ENCODE data around the gene PTPN3.

Gene PTPN3

DNA sequence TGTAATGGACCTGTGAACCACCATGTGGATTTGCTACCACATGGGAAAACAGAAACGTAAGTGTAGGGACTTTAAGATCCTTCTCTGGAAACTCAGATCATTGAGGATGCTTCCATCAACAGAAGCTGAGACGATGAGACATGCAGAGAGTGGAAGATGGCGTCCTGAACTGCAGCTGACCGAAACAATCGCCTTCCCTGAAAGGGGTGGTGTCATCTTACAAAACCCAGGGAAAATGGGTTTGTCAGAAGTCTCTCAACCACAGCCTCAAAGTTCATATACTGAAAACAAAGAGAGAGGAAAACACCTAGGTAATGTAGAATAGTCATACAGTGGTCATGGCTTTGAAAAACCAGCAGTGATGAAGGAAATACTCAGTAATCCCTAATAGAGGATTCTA is 6.6 kb upstream of the PTPN3 start:
- no peak for DNase-seq

DNA sequence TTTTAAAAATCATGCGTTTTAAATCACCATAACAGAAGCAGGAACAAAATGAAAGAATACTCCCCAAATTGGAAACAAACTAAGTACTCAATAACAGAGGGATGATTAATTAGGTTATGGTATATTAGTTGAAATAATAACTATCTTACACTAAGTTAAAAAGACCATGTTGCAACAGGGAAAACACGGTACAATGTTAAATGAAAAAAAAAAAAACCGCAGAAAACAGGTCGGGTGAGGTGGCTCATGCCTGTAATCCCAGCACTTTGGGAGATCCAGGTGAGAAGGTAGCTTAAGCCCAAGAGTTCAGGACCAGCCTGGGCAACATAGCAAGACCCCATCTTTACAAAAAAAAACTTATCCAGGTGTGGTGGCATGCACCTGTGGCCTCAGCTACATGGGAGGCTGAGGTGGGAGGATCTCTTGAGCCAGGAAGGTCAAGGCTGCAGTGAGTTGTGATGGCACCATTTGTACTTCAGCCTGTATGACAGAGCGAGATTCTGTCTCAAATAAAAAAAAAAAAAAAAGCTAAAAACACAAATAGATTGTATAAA is 2.4 kb upstream of the PTPN3 start:
- DNase-seq, result no peak

DNA sequence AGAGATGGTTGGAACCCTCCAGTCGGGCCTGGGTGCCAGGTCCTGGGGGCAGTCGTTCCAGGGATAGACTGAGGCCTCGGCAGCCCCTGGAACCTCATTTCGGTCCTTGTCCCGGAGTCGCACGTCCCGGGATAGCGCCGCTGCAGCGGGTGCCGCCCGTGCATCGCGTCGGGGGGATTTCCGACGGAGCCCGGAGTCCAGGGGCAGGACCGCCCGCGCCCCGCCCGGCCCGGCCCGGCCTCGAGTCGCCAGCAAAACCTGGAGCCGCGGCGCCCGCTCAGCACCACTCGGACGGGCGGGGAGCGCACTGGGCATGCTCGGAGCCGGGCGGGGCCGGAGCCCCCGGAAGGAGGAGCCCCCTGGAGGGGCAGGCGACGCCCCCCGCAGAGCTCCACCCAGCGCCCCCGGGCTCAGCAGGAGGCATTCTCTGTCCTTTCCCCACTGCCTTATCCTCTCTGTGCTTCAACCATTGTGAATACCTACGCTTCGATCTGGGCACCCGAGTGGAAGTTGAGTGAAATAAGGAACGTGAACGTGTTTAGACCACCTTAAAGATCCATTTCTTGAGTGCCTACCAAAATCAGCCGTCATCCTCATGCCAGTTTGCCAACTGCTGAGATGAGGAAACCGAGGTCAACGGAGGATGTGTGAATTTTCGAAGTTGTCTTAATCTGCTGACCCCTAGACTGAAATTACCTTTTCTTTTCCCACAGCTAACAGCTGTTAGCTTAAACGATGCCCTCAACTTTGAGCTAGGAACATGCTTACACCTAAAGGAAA is 1.7 kb upstream of the PTPN3 start:
- peak; percentile 12 to 65 for DNase-seq

DNA sequence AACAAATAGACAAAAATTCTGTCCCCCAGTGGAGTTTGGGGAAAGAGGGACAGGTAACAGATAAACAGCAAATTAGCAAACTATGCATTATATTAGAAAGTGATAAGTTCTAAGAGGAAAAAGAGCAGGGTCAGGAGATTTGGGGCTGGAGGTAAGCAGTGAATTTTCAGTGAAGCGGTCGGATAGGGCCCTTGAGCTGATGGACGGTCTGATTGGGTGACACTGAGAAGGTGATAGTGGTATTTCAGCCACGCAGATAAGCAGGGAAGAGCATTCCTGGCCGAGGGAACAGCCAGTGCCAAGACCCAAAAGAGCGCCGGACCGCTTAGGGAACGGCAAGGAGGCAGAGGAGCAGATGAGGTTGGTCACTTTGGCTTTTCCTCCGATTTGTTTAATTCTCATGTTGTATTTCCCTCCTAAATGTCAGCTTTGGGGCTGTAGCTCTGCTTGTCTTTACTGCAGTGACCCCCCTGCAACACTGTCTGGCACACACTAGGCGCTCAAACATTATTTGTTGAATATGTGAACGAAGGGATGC is 1.1 kb upstream of the PTPN3 start:
- no peak for DNase-seq

DNA sequence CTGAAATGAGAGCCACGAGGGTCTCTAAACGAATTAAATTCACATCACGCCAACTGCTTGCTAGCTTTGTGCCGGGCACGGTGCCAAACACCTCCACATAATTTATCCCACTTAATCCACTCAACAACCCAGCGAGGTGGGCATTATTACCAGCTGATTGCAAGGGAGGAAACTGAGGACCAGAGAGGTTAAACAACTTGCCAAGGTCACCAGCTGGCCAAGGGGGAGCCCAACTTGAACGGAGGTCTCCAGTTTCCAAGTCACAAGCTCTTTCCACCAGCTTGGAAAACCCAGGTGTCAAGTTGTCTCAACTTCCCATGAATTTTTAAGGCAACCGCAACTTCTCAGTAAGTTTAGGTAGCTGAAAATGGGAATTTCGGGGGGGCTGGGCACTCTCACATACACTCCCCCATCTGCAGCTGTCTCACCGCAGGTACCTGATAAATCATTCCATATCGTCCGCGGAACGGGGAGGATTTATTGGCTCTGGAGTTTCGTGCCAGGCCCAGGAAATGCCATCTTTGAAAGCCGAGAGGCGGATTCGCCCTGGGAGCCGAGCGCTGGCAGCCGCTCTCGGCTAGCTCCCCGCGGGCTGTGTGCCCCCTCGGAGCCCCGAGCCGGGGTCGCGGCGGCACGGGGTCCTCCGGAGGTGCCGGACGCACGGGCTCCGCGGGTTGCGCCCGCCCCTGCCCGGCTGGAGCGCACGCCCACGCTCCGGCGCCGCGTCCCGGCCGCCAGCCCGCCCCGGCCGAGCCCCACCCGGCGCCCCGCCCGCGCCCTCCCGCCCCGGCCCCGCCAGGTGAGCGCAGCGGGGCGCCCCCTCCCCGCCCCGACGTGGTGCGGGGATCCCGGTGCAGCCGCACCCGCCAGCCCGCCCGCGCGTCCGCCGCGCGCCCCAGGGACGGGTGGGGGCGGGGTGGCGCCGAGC is 617 bp downstream of the PTPN3 start:
- DNase-seq, result no peak

GRCh38 chr9:109496841-109497225 is 1.3 kb downstream of the PTPN3 start:
- no peak for DNase-seq

- no peak for DNase-seq
These were observed 1.9 kb downstream of the PTPN3 start for GRCh38 chr9:109496218-109496617.

GRCh38 chr9:109493648-109494047 is 4.5 kb downstream of the PTPN3 start:
- no peak for DNase-seq

- DNase-seq, result no peak
These were observed 6.5 kb downstream of the PTPN3 start for GRCh38 chr9:109491590-109491989.

- DNase-seq, result no peak
These were observed 9.2 kb downstream of the PTPN3 start for GRCh38 chr9:109488791-109489492.

DNA sequence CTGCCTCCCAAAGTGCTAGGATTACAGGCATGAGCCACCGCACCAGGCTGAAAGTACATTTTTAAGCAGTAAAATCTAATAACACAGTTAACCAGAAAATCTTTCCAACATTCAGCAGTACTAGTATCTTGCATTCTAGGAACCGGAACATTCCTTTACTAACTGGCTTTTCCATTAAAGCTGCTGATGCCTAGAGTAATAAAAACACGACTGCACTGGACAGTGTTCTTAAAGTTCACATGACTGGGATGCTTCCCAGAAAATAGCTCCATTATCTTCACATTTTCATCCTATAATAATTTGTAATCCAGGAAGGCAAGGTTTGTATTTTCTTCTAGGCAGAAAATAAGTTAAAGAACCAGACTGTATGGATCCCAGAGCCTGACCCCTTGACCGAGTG is 9.8 kb downstream of the PTPN3 start:
- DNase-seq, result no peak

GRCh38 chr9:109487247-109487646 is 10.9 kb downstream of the PTPN3 start:
- DNase-seq, result no peak

DNA sequence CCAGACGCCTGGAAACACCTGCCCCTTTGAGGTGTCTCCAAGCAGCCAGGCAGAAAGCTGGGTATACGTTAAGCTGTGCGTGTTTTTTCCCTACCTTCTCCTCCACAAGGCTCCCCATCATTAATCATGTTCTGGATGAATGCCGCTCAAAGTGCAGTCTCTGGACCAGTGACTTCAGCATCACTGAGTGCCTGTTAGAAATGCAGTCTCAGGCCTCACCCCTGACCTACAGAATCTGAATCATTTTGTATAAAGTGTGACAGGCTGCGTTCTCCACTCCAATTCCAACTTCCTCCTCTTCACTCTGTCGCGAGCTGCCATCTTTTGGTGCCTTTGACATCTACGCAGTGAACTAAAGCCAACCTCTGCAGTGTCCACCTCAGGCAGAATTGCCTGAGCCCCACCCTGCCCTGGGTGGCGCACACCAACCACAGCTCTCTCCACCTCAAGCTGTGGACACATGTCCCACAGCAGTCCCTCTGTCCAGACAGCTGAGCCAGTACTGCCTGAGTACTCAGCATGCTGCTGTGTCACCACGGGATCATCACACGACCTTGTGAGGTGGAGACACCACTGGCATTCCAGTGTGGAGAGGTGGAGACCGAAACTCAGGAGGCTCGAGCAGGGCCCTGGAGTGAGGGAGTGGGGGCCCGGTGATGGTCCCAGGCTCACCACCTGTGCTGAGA is 14.2 kb downstream of the PTPN3 start:
- DNase-seq, result no peak

DNA sequence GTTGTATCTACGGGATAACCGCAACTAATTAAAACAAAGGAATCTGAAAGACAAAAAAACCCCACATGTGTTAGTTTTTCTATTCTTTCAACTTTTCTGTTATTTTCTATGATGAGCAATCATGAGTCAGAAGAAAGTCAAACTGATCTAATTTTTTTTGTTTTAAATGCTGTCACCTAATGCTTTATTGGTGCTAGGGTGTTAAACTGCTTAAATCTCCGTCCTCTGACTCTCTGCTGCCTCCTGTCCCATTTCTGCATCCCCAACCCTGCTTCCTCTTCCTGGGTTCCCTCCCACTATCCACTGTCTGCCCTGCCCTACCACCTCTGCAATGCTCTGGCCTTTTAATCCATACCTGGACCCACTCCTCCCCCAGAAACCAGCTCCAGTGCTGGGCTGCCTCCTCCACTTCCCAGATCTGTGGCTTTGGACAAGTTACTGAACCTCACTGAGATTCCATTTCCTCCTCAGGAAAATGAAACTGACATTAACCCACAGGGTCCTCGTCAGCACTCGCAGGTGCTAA is 15.7 kb downstream of the PTPN3 start:
- DNase-seq, result no peak

GRCh38 chr9:109481856-109482255 is 16.3 kb downstream of the PTPN3 start:
- no peak for DNase-seq

DNA sequence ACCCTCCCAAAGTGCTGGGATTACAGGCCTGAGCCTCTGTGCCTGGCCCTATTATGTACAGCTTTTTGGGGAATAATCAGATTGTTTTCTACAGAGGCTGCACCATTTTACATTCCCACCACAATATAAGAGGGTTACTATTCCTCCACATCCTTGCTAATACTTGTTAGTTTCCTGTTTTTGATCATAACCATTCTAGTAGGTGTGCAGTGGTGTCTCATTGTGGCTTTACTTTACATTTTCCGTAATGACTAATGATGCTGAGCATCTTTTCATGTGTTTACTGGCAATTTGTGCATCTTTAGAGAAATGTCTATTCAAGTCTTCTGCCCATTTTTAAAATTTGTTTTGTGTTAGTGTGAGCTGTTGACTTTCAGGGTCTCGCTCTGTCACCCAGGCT is 18.3 kb downstream of the PTPN3 start:
- no peak for DNase-seq

DNA sequence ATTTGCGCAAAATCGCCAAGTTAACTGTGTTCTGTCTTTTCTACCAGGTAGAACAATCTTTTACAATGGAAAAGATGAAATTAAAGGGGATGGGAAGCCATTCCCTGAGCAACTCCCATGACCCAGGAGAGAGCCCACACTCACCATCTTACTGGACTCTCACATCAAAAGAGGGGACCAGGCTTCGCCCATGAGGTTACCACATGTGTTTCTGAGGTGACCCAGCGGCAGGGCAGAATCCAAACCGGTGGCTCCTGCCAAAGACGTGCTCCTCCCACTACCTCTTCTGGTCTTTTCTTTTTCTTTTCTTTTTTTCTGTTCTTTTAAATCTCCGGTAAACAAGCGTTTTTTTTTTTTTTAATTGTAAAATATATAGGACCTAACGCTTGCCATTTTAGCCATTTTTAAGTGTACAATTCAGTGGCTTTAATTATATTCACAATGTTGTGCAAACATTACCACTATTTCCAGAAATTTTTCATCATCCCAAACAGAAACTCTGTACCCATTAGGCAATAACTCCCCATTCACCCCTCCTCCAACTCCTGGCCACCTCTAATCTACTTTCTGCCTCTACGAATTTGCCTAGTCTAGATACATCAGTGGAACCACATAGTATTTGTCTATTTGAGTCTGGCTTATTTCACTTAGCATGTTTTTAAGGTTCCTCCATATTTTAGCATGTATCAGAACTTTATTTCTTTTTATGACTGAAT is 19.3 kb downstream of the PTPN3 start:
- DNase-seq, result no peak

GRCh38 chr9:109478051-109478563 is 20.0 kb downstream of the PTPN3 start:
- no peak for DNase-seq

- DNase-seq, result no peak
These were observed 20.7 kb downstream of the PTPN3 start for GRCh38 chr9:109477258-109478050.

DNA sequence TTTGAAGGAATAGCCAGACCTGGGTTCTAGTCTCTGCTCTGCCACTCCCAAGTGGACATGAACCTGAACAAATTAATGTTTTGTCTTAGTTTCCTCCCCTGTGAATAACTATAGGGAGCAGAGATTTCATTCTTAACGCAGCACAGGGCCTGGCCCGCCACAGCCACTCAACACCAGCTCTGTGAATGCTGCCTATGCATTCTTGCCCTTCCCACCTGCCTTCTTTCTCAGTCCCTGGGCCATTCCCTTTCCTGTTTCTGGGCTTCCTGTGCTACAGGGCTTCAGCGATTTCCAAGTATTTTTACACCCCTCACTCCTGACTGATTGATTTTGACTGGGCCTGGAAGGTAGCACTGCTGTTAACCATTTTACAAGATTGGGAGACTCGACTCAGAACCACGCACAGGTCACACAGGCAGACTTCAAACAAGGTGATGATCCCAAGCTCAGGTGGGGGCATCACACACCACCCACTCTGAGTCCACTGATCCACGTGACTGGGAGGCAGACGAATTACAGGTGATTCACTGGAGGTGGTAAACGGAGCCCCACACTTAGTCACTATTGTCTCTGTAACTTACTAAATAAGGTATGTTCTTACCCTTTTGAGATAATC is 21.4 kb downstream of the PTPN3 start:
- no peak for DNase-seq

Data from NCI-H1930 (cell line).